Endothelial cell of hepatic sinusoid (primary cell): ENCODE data around the gene CRYAA.
"Not testable (repeated sequence)": the region's sequence is repeated elsewhere in the genome, so short reads cannot be mapped to it uniquely, and the experiment has no call there.

ENCODE experiments used
- in situ Hi-C: cut with HindIII; loops from 2 replicates; pipeline ENCODE4 v1.10.0; 2017; ENCODE audit warnings: low sequenced_read_pairs

CRYAA gene

DNA sequence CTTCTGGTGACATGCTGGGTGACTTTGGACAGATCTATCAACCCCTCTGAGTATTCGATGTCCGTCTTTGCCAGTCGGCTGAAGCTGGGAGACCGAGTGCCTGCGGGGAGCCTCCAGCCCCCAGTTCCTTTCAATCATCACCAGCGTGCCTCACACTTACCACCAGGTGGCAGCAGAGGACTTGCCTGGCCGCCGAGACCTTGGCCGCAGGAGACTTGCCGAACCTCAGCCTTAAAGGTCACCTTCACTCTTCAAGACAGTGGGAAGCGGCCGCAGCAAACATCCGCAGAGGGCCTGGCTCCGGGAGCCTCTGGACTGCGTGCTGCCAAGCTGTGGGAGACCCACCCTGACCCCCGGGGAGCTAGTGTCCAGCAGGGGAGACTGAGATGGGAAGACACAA is 7.8 kb downstream of the CRYAA start:
- in situ Hi-C loops, result not testable (repeated sequence)

DNA sequence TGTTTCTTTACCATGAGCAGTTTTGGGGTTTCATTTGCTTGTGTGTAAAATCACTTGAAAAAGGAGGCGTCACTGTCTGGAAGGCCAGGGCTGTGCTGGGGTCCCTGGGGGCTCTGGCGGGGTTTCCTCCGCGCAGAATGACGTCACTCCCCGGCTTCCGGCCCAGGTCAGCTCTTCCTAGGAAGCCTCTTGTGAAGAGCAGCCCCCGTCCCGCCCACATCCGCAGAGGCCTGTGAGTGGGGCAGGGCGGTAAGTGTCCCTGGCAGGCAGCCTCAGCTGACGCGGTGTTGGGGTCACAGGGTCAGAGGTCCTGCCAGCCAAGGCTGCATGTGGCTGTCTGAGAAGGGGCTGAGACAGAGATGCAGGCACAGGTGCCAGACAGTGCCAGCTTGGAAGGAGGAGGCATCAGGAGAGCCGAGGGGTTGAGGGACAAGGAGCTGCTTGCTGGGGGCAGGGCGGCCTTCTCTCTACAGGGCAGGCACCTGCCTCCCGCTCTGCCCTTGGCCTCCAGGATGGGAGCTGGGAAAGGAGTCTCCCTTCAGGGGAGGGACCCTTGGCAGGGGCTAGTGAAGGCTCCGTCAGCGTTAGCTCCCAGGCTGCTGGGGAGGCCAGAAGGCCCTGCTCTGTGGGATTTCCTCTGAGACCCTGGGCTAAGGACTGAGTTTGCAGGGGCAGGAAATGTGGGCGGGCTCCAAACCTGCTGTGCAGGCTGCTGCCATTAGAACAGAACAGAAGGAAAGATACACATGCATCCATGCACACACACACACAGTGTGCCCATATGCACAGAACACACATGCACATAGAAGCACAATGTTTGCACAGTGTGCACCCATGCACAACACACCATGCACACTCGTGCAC is 8.5 kb downstream of the CRYAA start:
- in situ Hi-C loops, result not testable (repeated sequence)

DNA sequence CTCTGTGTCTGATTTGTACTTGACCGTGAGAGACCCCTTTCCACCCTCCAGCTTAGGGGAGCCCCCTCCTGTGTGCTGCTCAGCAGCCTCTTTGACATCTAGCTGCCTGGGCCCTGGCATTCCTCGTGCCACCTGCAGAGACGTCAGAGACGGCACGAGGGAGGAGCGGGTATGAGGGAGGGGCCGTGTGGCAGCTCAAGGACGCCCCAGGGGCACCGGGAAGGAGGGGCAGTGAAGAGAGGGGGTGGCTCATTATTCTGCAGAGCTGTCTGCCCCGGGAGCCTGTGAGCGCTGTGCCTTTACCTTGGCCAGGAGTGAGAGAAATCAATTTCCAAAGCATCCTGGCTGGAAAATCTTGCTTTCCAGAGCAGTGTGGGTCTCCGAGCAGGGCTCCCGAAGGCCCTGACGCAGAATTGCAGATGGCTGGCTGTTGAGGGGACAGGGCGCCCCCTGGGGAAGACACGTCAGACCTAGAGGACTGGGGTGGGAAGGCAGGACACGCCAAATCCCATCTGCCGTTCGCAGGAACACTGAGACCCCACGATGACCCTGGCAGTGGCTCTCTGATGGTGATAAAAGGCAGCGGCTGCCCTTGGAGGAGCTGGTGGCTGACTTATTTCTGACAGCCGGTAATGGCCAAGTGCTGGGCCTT is 9.5 kb downstream of the CRYAA start:
- in situ Hi-C loops, result not testable (repeated sequence)

DNA sequence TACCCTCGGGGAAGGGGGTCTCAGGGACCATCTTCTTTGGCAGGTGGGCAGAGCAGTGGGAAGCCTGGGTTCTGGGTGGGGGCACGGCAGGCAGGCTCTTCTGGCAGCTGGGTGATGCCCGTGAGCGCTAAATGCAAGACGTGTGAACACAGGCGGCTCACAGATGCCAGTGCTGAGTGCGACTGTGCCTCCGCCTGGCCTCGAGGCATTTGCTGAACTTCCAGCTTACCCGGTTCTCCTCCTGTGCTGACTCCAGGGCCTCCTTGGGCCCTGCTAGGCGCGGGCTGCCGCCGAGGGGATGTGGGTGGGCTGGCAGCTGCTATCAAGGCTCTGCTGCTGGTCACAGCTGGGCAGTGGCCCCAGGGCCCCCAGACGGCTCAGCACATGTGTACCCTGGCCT is 12.2 kb downstream of the CRYAA start:
- in situ Hi-C loops, result not testable (repeated sequence)

DNA sequence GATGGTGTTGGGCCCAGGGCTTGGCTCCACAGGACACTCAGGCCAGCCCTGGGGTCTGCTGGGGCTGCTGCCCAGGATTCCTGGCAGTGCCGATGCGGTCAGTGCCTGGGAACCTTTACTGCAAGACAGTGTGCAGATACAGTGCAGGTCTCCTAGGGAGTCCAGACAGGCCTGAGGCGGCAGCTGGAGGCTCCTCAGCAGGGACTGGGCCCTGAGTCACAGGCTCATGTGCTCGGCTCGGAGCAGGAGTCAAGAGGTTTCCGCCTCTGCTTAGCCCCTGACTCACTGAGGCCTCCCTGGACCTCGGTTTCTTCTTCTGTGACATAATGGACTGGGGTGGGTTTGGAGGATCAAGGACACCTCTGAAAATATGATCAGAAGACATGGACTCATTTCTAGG is 18.5 kb downstream of the CRYAA start:
- in situ Hi-C loops, result not testable (repeated sequence)

DNA sequence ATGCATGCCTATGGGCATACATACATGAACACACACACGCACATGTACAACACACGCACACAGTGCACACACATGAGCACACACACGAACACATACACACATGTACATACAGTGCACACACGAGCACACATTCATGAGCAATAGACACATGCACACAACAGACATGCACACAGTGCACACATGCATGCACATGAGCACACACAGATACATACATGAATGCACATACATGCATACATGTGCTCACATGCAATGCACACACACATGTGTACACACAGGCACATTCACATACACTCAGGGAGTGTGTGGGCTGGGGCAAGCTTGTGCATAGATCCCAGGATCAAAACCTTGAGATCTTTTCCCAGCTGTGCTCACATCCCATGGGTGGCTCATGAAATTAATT is 18.9 kb downstream of the CRYAA start:
- in situ Hi-C loops, result no loop called here

DNA sequence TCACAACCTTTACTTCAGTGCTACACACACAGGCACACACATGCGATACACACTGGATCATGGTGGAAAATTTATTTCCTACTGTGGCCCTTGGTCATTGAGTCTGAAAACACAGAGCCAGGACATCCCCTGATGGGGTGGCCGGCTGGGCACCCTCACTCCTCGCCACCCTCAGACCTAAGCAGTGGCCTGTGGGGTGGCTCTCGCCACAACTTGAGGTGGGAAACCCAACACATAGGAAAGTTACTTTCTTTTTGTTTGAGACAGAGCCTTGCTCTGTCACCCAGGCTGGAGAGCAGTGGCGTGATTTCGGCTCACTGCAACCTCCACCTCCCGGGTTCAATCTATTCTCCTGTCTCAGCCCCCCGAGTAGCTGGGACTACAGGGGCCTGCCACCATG is 19.4 kb downstream of the CRYAA start:
- in situ Hi-C loops, result no loop called here

DNA sequence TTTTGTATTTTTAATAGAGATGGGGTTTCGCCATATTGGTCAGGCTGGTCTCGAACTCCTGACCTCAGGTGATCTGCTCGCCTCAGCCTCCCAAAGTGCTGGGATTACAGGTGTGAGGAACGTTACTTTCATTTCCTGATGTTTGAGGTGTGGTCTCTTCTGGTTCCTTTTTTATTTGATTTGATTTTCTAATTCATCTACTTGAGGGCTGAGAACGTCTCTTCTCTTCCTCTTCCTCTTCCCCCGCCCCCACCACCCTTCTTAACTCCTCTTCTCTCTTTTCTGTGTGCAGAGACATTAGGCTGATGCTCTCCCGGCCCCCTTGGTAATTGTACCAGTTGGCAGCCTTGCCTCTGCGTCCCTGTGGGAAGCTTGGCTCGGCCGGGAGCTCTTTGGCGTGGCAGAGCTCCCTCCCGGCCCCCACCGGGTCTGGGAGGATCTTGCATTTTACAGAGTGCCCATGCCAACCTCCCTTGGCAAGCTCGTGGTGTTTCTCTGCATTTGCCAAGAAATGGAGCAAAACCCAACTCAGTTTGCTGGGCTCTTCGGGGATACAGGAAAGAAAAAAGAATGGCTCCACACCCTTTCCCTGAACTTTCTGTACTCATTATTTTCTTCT is 19.9 kb downstream of the CRYAA start:
- in situ Hi-C loops, result no loop called here

DNA sequence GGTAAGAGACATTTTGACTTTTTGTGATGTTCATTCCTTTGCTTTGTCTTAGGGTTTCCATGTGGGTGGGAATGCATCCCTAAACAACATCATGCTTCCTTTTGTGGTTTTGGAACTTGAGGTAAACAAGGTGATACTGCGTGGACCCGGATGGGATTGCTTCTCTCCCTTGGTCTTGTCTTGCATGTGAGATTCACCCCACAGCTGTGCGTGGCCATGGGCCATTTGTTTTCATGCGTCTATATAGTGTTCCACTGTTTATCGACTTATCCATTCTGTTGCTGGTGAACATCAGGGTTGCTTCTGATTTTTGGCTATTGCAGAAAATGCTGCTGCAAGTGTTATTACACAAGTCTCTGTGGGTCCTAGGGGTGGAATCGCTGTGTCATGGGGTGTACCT is 21.1 kb downstream of the CRYAA start:
- in situ Hi-C loops, result no loop called here

DNA sequence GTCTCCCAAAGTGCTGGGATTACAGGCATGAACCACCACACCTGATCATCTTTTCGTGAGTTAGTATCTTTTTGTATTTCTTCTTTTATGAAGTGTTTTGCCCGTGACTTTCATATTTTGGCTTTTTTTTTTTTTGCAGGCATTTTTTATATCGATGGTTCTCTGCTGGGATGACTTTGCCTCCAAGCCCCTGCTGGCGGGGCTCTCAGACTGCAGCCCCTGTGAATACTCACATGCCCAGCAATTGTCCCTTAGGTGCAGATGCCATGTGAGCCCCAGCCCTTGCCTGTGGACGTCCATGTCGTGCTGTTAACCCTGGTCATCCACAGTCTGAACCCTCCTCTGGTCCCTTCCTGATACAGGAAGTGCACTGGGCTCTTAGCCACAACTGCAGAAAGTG is 21.7 kb downstream of the CRYAA start:
- in situ Hi-C loops, result no loop called here

DNA sequence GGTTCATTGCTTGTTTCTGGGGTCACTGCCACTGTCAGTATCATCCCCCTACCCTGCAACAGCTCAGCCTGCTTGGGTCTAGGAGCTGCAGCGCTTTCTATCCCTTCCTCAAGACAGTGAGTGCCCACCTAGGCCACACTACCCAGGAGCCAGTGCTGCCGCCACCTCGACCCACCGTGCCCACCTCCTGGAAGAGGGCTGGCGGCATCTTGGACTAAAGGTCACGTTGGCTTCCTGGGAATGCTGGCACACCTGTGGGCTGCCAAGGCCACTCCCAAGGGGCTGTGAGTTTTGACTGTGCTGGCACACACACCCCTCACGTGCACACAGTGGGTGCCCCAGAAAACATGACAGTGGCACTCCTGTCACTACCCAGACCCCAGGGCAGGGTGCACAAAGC is 22.1 kb downstream of the CRYAA start:
- in situ Hi-C loops, result no loop called here

DNA sequence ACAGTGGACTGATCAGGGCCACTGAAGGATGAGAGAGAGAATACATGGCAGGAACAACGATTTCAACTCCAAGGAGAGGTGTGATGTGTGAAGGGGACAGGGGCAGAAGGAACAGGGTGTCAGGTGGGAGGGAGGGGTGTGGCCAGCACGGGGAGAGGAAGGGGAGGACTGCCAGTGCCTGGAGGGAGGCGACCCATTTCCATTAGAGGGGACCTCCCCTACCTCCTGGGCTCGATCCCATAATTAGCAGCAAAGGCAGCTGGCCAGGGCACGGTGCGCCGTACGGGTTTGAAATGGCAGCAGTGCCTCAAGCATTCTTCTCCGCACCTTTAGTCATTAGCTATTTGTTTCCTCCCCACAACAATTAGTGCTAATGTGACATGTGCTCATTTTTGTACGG is 22.7 kb downstream of the CRYAA start:
- in situ Hi-C loops, result no loop called here

DNA sequence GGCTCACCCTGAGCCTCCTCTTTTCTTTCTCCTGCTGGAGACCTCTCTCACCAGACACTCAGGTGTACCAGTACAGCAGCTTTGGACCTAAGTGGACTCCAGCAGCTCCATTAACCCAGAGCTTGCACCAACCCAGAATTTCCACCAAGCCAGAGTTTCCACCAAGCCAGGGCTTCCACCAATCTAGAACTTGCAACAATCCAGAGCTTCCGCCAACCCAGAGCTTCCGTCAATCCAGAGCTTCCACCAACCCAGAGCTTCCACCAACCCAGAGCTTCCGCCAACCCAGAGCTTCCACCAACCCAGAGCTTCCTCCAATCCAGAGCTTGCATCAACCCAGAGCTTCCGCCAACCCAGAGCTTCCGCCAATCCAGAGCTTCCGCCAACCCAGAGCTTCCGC is 23.2 kb downstream of the CRYAA start:
- in situ Hi-C loops, result no loop called here

DNA sequence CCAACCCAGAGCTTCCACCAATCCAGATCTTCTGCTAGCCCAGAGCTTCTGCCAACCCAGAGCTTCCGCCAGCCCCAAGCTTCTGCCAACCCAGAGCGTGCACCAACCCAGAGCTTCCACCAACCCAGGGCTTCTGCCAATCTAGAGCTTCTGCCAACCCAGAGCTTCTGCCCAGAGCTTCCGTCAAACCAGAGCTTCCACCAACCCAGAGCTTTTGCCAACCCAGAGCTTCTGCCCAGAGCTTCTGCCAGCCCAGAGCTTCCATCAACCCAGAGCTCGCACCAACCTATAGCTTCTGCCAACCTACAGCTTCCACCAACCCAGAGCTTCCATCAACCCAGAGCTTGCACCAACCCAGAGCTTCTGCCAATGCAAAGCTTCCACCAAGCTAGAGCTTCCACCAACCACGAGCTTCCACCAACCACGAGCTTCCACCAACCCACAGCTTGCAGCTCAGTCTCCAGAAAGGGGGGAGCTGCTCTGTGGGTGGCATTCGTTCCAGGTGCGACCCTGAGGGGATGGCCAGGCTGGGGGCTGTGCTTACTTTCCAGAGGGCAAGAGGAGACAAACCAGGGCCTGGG is 23.8 kb downstream of the CRYAA start:
- in situ Hi-C loops, result no loop called here

DNA sequence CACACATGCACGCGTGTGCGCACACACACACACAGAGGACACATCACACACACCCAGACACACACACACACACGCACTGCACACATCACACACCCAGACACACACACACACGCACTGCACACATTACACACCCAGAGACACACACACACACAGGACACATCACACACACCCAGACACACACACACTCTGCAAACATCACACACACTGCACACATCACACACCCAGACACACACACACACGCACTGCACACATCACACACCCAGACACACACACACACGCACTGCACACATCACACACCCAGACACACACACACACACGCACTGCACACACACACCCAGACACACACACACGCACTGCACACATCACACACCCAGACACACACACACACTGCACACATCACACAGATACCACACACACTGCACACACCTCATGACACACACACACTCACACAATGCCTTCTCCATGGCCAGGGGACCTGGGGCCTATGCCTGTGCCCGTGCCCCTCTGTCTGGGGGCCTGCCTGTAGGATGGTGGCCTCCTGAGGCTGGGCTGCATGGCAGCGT is 24.4 kb downstream of the CRYAA start:
- in situ Hi-C loops, result no loop called here

DNA sequence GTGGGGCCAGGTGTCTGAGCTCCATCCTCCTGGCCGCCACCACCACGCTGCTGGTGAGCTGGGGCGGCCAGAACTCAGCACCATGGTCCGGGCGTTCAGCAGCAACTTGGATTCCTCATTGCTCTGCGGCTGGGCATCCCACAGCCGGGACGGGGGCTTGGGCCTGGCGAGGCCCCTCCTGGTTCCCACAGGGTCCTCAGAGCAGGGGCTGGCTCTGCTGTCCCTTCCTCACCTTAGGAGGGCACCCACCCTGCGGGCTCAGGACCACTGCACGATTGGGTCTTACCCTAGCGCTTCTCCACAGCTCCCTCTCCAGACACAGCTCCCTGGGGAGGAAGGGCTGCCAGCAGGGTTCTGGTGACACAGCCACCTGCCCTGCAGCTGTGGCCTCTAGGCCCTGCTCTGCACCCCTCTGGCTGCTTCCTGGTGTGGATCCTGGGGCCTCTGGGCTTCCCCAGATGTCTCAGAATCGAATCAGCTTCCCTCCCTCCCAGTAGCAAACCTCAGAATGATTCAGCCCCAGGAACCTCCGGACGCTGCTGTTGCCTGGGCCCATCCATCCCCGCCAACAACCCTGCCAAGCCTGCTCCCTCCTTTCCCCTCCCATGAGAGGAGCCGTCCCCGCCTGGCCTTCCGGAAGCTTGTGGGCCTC is 25.0 kb downstream of the CRYAA start:
- in situ Hi-C loops, result no loop called here

DNA sequence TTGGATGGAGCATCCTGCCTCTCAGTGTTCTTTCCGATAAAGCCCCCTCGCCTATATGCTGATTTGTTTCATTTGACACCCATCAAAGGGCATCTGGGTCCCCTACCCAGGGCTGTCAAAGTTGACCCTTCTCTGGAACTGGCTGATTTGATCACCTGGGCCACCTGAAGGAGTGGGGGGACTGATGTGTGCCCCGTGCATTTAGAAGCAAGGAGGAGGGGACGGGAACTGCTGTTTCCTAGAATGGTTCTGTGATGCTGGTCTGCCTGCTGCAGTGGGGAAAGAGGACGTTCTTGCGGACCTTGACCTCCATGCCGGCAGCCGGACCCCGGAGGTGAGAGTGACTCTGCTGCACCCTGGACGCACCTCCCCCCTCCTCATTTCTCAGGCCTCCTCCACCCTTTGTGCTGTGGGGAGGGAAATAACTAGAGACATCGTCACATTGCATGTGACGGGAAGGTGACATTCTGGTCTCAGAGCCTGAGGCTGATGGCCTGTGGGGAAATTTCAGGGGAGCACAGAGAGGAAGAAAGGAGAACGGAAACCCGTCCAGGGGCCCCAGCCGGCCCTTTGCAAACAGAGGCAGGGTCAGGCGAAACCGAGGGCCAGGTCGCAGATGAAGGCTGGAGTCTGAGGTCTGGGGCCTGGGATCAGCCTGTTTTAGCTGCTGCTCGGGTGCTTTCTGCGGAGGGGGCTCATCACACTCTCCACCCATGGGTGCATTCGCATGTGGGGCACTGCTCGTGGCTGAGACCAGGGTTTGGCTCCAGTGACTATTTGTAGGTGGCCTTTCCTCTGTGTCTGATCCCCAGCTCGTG is 25.7 kb downstream of the CRYAA start:
- in situ Hi-C loops, result no loop called here

DNA sequence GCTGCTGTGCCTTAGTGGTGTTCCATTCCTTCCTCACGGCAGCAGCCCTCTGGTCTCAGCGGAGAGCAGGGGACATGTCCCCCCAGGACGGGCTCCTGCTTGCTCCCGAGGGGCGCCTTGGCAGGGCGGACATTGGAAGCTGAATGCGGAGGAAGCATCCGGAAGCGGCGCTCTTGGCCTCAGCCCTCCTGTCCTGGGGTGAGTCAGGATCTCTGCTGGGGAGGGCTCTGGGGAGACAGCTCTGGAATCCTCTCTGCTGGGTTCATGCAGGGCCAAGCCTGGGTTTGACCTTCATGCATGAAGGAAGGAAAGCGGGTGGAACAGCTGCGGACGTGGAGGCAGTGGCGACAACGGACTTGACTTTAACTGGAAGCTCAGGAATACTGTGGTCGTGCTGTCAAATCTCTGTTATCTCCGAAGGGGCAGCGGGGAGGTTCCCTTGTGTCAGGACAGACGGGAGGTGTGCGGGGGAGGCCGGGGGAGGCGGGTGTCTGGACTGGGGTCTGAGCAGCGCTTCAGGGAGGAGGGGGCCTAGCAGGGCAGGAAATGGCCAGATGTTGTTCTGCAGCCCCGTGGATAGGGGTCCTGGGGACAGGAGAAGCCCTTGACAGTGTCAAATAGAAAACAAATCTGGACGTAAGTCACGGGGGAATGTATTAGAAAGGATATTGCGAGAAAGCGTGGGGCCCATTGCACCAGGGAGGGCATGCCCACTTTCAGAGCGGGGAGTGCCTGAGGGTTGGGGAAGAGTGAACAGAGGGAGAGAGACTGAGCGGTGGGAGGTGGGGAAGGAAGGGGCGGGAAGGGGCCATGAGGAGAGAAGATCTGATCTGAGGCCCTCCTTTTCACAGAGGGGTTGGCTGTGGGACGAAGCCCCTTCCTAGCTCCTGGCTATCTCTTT is 26.6 kb downstream of the CRYAA start:
- in situ Hi-C loops, result no loop called here

DNA sequence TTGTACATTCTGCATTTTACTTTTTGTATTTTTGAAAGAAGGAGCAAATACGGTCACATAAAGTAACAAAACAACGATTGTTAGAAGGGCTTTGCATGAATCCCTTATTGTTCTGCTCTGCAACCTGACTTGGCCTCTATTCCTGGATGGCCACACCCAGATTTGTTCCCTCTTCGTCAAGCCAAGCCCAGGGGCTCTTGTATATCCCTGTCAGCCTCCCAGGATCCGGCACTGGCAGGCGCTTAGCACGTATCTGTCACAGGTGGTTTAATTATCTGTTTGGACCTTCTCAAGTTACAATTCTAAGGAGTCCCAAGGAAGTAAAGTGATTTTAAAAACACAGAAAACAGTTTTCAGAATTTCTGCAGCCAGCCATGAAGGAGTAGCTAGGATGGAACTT is 28.0 kb downstream of the CRYAA start:
- in situ Hi-C loops, result no loop called here
